LoVo (cell line): ENCODE results near the gene NEMP2.

Source experiments
- DNase-seq: peaks from one replicate; pipeline ENCODE4 v3.0.0-alpha.2; 2016; ENCODE audit warnings: low spot score

NEMP2 gene

DNA sequence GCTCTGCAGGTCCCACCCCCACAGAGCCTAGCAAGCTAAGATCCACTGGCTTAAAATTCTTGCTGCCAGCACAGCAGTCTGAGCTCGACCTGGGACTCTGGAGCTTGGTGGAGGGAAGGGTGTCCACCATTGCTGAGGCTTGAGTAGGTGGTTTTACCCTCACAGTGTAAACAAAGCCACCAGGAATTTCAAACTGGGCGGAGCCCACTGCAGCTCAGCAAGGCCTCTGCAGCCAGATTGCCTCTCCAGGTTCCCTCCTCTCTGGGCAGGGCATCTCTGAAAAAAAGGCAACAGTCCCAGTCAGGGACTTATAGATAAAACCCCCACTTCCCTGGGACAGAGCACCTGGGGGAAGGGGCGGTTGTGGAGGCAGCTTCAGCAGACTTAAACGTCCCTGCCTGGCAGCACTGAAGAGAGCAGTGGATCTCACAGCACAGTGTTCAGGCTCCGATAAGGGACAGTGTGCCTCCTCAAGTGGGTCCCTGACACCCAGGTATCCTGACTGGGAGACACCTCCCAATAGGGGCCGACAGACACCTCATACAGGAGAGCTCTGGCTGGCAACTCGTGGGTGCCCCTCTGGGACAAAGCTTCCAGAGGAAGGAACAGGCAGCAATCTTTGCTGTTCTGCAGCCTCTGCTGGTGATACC, 20.0 kb upstream of the NEMP2 start:
- DNase-seq, result no peak

GRCh38 chr2:190553254-190553653, 18.7 kb upstream of the NEMP2 start:
- no peak for DNase-seq

DNA sequence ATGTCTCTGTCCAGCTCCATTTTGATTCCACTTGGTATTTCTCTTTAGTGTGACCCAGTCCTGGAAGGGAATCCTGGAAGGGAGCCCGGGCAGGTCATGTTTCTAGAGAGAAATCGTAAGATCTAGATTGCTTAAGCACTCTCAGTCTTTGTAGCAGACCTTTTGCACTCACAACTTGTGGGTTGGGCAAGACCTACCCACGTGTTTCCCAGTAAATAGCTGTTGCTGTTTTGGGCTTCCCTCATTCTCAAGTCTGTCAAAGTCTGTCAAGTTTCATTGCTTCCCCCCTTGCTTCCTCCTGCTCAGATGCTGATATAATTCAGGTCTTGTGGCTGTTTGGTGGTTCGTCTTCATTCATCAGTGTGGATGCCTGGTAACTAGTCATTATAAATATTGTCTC, 17.4 kb upstream of the NEMP2 start:
- DNase-seq, result no peak

DNA sequence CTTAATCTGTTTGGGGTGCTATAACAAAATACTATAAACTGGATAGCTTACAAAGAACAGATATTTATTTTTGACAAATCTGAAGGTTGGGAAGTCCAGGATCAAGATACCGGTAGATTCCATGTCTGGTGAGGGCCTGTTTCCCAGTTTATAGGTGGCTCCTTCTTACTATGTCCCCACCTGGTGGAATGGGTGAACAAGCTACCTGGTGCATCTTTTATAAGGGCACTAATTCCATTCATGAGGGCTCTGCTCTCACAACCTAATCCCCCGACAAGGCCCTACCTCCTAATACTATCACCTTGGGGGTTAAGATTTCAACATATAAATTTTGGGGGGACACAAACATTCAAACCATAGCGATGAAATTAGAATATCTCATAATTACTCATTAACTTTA, 15.6 kb upstream of the NEMP2 start:
- DNase-seq, result no peak

- DNase-seq, result no peak
Observed at GRCh38 chr2:190547886-190548285, 13.4 kb upstream of the NEMP2 start.

DNA sequence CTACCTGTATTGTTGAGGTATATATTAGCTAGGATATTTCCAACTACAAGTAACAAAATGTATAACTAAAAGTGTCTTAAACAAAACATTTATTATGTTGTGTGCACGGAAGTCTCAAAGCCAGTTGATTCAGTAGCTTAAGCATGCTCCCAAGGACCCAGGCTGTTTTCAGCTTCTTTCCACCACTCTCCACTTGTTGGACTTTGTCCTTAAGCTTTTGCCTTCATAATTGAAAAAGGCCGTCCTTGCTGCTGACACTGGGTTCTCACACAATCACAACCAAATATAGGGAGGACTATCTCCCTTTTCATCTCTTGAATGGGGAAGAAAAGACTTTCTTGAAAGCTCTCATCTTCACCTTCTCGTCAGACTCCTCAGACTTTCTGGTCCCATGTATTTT, 12.2 kb upstream of the NEMP2 start:
- peak; percentile 61 for DNase-seq

- no peak for DNase-seq
Observed at GRCh38 chr2:190545555-190546385, 11.2 kb upstream of the NEMP2 start.

DNA sequence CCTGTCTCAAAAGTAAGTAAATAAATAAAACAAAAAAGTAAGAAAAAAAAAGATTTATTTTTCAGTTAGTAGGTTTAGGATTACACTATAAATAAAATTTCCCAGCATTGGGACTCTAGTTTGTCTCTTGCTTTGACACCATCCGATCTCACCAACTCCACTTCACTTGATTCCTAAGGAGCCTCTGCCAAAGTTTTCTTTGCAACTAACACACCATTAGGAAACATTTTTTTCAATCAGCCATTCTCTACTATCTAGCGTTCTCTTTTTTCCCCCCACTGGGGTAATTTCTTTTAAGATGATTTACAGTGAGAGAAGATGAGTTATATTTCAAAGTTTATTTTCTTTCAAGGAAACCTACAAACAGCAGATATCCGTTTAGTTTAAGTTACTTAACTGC, 10.6 kb upstream of the NEMP2 start:
- DNase-seq, result no peak

- no peak for DNase-seq
Observed at GRCh38 chr2:190540048-190540447, 5.5 kb upstream of the NEMP2 start.

DNA sequence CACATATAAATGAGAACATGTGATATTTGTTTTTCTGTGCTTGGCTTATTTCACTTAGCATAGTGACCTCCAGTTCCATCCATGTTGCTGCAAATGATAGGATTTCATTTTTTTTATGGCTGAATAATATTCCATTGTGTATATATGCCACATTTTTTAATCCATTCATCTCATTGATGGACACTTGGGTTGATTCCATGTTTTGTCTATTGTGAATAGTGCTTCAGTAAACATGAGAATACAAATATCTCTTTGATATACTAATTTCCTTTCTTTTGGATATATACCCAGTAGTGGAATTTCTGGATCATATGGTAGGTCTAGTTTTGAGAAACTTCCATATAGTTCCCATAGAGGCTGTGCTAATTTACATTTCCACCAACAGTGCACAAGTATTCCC, 3.7 kb upstream of the NEMP2 start:
- no peak for DNase-seq

GRCh38 chr2:190537765-190538164, 3.2 kb upstream of the NEMP2 start:
- no peak for DNase-seq

DNA sequence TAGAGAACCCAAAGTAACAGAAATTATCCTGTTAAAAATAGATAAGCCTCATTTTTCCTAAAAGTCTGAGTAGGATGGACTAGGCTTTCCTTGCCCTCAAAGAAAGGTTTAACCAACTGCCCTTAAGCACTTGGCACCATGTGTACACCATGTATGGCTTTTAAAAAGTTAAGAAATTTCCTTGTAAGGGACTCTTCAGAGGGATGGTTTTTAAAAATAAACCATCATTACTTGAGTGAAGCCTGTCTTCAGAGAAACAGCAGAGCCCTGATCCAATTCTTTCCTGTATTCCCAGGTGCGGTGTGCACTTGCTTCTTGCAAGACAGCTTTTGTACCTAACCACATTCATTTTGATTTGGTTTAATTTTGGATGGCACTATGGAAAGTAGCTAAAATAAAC, 1.1 kb upstream of the NEMP2 start:
- DNase-seq, result no peak

GRCh38 chr2:190535121-190535439, 558 bp upstream of the NEMP2 start:
- DNase-seq, result no peak

DNA sequence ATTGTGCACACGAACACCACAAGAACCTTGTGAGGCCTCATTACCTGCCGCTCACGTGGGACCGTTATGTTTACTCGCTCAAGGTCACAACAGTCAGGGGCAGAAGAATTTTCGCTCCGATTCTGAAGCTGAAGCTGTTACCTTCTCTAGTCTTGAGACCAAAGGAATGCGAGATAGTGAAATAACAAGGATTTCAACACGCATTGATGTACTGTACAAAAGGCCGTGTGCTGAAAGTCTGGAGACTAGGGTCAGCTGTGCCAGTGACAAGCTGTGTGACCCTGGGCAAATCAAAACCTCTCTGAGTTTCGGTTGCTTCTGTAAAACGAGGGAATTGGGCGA, 583 bp downstream of the NEMP2 start:
- DNase-seq, result no peak

GRCh38 chr2:190533175-190533967, 1.2 kb downstream of the NEMP2 start:
- no peak for DNase-seq

- no peak for DNase-seq
Observed at GRCh38 chr2:190532581-190532980, 1.9 kb downstream of the NEMP2 start.

- DNase-seq, result no peak
Observed at GRCh38 chr2:190530248-190530900, 4.1 kb downstream of the NEMP2 start.

DNA sequence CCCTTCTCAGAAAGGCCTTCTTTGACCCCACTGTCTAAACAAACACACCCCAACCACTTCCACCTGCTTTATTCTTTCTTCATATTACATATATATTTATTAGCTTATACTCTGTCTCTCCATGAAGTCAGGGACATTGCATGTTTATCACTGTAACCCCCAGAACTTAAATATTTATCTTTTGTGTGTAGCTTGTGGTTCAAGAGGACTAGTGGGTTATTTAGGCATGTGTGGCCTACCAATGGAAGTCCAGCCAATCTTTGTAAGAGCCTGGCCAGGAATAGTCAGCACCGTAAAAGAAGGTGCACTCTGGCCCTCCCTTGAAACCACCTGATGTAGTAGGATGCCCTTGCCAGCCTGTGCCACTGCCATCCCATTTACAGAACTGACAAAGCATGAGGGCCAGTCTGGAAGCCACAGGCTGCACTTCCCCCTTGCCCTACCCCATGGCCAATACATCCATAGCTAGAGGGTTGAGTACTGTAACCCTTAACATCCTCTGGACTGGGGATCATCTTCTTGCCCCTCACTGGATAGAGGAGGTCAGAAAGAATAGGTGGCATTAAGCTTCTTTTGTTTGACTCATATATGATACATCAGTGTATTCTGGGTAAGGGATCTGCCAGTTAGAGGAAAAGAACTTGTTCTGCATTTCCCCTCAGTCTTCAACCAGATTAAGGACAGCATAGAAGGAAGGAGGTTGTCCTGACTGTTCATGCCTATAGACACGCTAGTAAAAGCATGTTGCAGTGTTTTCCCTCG, 4.9 kb downstream of the NEMP2 start:
- DNase-seq, result no peak

GRCh38 chr2:190528521-190529001, 6.0 kb downstream of the NEMP2 start:
- no peak for DNase-seq

DNA sequence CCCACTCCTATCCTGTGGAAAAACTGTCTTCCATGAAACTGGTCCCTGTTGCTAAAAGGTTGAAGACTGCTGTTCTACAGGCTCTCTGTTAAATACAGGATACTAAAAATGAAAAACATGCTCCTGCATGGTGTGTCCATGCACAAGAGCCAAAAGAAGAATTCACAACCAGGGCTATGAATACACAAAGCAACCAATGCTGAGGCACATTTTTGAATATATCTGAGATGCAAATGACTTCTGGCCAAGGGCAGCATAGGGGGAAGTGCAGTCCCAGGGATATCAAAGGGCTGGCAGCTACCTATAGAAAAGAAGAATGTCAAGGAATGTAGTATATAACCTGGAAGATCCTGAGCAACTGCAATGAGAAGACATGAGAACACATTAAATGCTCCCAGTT, 6.6 kb downstream of the NEMP2 start:
- DNase-seq, result no peak

- DNase-seq, result no peak
Observed at GRCh38 chr2:190527214-190527613, 7.3 kb downstream of the NEMP2 start.
